ENCODE measurements around the gene CBY2. TPM values are rescaled to one million over a fixed set of nuclear protein-coding genes. Genes with fewer than 3 reads are reported as not detected.
A peak's percentile ranks its signal among the peaks of the same experiment; 100 is the strongest.
"Not testable (repeated sequence)": the region's sequence is repeated elsewhere in the genome, so short reads cannot be mapped to it uniquely, and the experiment has no call there.

CBY2 gene
- total RNA-seq, 1 donor from 2014 or later = not detected

DNA sequence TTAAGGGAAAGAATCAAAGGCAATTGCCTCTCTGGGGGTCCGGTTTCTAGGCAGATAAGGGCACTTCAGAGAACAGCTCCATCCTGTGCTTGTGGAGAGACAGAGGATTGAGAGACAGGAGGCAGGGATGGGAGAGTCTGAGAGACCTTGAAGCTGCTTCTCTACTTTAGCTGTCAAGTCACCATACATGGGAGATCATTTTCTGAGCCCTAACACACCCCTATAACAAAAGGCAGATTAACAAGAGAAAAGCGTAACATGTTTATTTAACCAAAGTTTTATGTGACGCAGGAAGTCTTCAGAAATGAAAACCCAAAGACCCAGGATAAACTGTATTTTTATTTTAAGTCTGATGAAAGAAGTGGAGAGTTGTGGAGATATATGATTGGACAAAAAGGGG is 48.4 kb downstream of the CBY2 start:
- intact Hi-C loops (cut with DNase I) = no loop called here
- H3K4me3 ChIP-seq = no peak overlapping the region
- no peak for DNase-seq
- no peaks in the 10 kb centered on the region for H3K4me1 ChIP-seq
- no peaks in the 10 kb centered on the region for H3K27me3 ChIP-seq
- no peak overlapping the region for H3K27ac ChIP-seq
- H3K36me3 ChIP-seq = no peaks in the 10 kb centered on the region
- no peaks in the 10 kb centered on the region for H3K9me3 ChIP-seq
- ATAC-seq = no peak
- TF ChIP-seq, protein P1, sequence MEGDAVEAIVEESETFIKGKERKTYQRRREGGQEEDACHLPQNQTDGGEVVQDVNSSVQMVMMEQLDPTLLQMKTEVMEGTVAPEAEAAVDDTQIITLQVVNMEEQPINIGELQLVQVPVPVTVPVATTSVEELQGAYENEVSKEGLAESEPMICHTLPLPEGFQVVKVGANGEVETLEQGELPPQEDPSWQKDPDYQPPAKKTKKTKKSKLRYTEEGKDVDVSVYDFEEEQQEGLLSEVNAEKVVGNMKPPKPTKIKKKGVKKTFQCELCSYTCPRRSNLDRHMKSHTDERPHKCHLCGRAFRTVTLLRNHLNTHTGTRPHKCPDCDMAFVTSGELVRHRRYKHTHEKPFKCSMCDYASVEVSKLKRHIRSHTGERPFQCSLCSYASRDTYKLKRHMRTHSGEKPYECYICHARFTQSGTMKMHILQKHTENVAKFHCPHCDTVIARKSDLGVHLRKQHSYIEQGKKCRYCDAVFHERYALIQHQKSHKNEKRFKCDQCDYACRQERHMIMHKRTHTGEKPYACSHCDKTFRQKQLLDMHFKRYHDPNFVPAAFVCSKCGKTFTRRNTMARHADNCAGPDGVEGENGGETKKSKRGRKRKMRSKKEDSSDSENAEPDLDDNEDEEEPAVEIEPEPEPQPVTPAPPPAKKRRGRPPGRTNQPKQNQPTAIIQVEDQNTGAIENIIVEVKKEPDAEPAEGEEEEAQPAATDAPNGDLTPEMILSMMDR (IDR thresholded peaks at IDR 0.05) = no peak

DNA sequence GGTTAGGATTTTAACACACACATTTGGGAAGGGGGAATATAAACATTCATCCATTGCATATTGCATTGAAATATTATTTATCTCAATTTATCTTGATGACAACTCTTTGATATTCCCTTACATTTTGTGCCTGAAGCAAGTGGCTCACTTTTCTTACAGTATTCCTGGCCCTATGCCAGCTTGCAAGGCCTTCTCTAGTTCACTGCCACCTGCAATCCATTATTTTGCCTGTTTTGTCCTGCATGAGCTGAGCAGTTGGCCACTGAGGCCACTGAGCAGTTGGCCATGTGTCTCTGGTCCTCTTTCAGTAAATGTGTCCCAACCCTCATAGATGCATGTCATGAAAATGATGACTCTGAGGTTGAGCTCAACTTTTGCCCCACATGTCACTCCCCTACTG is 49.8 kb downstream of the CBY2 start:
- no peaks in the 10 kb centered on the region for H3K9me3 ChIP-seq
- H3K36me3 ChIP-seq = no peaks in the 10 kb centered on the region
- H3K27ac ChIP-seq = no peak overlapping the region
- ATAC-seq (no peak), DNase-seq (no peak)
- H3K27me3 ChIP-seq = no peaks in the 10 kb centered on the region
- H3K4me3 ChIP-seq = no peak overlapping the region
- intact Hi-C loops (cut with DNase I) = no loop called here
- TF ChIP-seq, protein P1 (IDR thresholded peaks at IDR 0.05) = no peak
- no peaks in the 10 kb centered on the region for H3K4me1 ChIP-seq

DNA sequence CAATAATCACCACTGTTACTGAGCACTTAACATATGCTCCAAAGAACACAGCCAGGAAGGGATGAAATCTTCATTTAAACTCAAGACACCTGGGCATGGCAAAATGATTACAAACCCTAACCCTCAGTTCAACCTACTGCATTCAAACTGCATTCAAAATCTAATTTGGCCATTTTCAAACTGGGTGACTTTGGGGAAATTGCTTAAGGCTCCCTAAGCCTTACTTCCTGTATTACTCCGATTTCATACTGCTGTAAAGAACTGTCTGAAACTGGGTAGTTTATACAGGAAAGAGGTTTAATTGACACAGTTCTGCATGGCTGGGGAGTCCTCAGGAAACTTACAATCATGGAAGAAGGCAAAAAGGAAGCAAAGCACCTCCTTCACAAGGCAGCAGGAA is 50.4 kb downstream of the CBY2 start:
- Histone ChIP-seq H3K9me3 (peaks cover 3% of the 10 kb centered on the region), H3K36me3 (no peaks in the 10 kb centered on the region), H3K4me1 (no peaks in the 10 kb centered on the region), H3K4me3 (no peak overlapping the region), H3K27ac (no peak overlapping the region), H3K27me3 (no peaks in the 10 kb centered on the region)
- ATAC-seq (peak; percentile 41), DNase-seq (no peak)
- TF ChIP-seq, protein P1 (IDR thresholded peaks at IDR 0.05) = no peak
- intact Hi-C loops (cut with DNase I) = no loop called here

DNA sequence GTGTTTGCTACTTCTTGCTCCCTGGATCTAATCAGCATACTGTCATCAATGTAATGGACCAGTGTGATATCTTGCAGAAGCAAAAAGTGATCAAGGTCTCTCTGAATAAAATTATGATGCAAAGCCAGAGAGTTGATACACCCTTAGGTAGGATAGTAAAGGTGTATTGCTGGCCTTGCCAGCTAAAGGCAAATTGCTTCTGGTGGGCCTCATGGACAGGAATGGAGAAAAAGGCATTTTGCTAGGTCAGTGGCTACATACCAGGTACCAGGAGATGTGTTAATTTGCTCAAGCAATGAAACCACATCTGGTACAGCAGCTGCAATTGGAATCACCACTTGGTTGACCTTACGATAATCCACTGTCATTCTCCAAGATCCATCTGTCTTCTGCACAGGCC is 54.4 kb downstream of the CBY2 start:
- H3K36me3 ChIP-seq; H3K9me3 ChIP-seq; intact Hi-C loops (cut with DNase I); H3K27ac ChIP-seq; H3K4me1 ChIP-seq; ATAC-seq; H3K4me3 ChIP-seq; DNase-seq; H3K27me3 ChIP-seq: not testable (repeated sequence)

DNA sequence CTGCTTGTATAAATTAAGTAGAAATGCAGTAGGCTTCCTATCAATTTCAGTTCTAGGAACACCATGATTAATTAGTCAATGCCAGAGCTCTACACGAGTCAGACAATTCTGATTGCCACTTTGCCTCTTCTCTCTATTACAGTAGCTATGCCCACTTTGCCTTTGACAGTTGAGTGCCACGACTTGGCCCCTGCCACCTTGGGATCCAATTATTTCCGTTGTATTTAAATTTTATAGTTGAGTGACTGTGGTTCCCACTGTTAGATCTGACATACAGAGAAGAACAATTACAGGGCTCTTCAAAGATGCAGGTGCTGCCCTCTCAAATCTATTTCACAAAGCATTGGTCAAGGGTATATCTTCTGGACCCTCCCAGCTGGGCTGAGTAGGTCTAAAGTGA is 55.5 kb downstream of the CBY2 start:
- H3K27me3 ChIP-seq; H3K9me3 ChIP-seq; DNase-seq; H3K4me1 ChIP-seq; H3K27ac ChIP-seq; H3K4me3 ChIP-seq; intact Hi-C loops (cut with DNase I); H3K36me3 ChIP-seq; ATAC-seq: not testable (repeated sequence)

DNA sequence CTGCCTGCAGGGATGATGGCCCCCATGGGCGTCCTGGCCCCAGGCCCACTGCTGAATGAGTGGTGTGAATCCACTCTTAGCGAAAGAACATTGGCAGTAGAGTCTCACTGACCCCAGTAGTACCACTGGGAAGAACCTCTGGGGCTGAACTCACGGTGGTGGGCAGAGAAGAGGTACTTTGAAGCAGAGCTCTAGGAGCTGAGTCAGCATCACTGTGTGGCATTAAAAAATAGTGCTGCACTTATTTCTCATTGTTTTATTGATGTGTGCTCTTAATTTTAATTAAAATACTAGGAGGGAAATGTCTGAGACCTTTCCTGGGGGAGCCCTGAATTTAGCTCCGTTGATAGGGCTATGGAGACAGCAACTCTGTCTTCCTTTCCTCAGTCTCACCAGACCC is 61.3 kb downstream of the CBY2 start:
- TF ChIP-seq, protein P1 (IDR thresholded peaks at IDR 0.05) = no peak
- no peak overlapping the region for H3K27ac ChIP-seq
- no peaks in the 10 kb centered on the region for H3K27me3 ChIP-seq
- no peaks in the 10 kb centered on the region for H3K4me1 ChIP-seq
- ATAC-seq = no peak
- no peaks in the 10 kb centered on the region for H3K36me3 ChIP-seq
- DNase-seq = no peak
- no peak overlapping the region for H3K4me3 ChIP-seq
- intact Hi-C loops (cut with DNase I) = no loop called here
- no peaks in the 10 kb centered on the region for H3K9me3 ChIP-seq

Other genes with a start within 250 kb of the CBY2 start
- gene COG3, start 237.4 kb upstream of the CBY2 start, total RNA-seq = 26.4 TPM
- gene ERICH6B, start 86.6 kb upstream of the CBY2 start, total RNA-seq = not detected
- gene SIAH3, start 149.4 kb downstream of the CBY2 start, total RNA-seq = not detected